Natural killer cell treated with Interleukin-12 subunit alpha and Interleukin-12 subunit beta and Interleukin-15 and Interleukin-18, amount 100 ng/mL, for 72 hours (primary cell): ENCODE measurements around the gene RRP36. TPM values are rescaled to one million over a fixed set of nuclear protein-coding genes. Genes with fewer than 3 reads are reported as not detected.
"Not testable (repeated sequence)": the region's sequence is repeated elsewhere in the genome, so short reads cannot be mapped to it uniquely, and the experiment has no call there.

Experiments
- ATAC-seq, 2 donors: fragments of 150-1000 bp; cut with Tn5 transposase in 1 of 2; sonication (Bioruptor Pico), chemical (Tn5 transposase) in 1 of 2; 2 replicates each; pipeline ENCODE4 v1.10.0; 2021
- DNase-seq: peaks from one replicate; pipeline ENCODE4 v3.0.0; 2022; ENCODE audit warnings: low spot score
- H3K27ac Mint-ChIP-seq, 2 donors: 1 replicate in 1 of 2; 2 replicates in 1 of 2; pipeline ENCODE4 v1.8.0; 2022; ENCODE audit warnings: mixed read lengths in 2 of 2, mild to moderate bottlenecking in 1 of 2, moderate library complexity in 1 of 2
- H3K27me3 Mint-ChIP-seq, 2 donors: 1 replicate in 1 of 2; 2 replicates in 1 of 2; pipeline ENCODE4 v1.8.0; 2022; ENCODE audit warnings: mixed read lengths in 2 of 2
- H3K36me3 Mint-ChIP-seq: one replicate; pipeline ENCODE4 v1.8.0; 2022; ENCODE audit warnings: mixed read lengths
- H3K4me1 Mint-ChIP-seq, 2 donors: 1 replicate in 1 of 2; 2 replicates in 1 of 2; pipeline ENCODE4 v1.8.0; 2022; ENCODE audit warnings: low read depth in 2 of 2, mixed read lengths in 2 of 2, mild to moderate bottlenecking in 1 of 2
- H3K4me3 Mint-ChIP-seq: one replicate; pipeline ENCODE4 v1.8.0; 2022; ENCODE audit warnings: mixed read lengths
- H3K9me3 Mint-ChIP-seq: 2 replicates; pipeline ENCODE4 v1.8.0; 2022; ENCODE audit warnings: mixed read lengths
- total RNA-seq, 2 donors: library from RNA; stranded (reverse); gene quantifications; one replicate each; pipeline ENCODE4 v1.2.3, GENCODE V29; 2022

The RRP36 gene
- total RNA-seq, 2 donors from 2014 or later, result 86.9 to 96.5 TPM

- DNase-seq, result no peak
- no peak for ATAC-seq
- H3K36me3 Mint-ChIP-seq, result peaks cover 3% of the 10 kb centered on the region
- H3K27ac Mint-ChIP-seq, result no peak overlapping the region
- H3K4me1 Mint-ChIP-seq, result peaks cover 16 to 28% of the 10 kb centered on the region in 2 donors
- no peaks in the 10 kb centered on the region for H3K9me3 Mint-ChIP-seq
- H3K4me3 Mint-ChIP-seq, result no peak overlapping the region
- no peaks in the 10 kb centered on the region for H3K27me3 Mint-ChIP-seq
These were observed 15.3 kb downstream of the RRP36 start for GRCh38 chr6:43036712-43037111.

DNA sequence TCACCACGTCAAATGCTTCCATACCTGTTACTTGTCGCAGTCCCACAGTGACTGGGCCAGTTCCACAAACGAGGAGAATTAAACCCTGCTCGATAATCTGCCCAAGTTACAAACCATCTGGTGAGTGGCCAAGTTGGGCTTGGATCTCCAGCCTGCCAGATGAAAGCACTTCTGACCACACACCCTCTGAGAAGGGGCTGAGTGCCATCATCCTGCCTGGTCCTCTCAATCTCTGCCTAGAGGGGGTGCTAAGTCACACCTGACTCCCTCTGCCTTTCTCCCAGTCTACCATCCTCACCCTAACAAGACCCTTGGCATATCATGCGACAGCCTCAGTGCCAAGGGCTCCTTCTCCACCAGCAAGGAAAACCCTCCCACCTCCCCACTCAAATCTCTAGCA is 15.8 kb downstream of the RRP36 start:
- no peak overlapping the region for H3K4me3 Mint-ChIP-seq
- H3K9me3 Mint-ChIP-seq, result no peaks in the 10 kb centered on the region
- ATAC-seq (no peak), DNase-seq (no peak)
- H3K27me3 Mint-ChIP-seq, result no peaks in the 10 kb centered on the region
- no peak overlapping the region for H3K27ac Mint-ChIP-seq
- H3K4me1 Mint-ChIP-seq, result peaks cover 14 to 24% of the 10 kb centered on the region in 2 donors
- no peaks in the 10 kb centered on the region for H3K36me3 Mint-ChIP-seq

- Mint-ChIP-seq H3K4me3 (no peak overlapping the region), H3K36me3 (no peaks in the 10 kb centered on the region), H3K27ac (no peak overlapping the region), H3K9me3 (no peaks in the 10 kb centered on the region), H3K27me3 (no peaks in the 10 kb centered on the region), H3K4me1 (peaks cover 14 to 24% of the 10 kb centered on the region in 2 donors)
- ATAC-seq (no peak), DNase-seq (no peak)
These were observed 16.3 kb downstream of the RRP36 start for GRCh38 chr6:43037706-43038105.

- Mint-ChIP-seq H3K4me1 (peaks cover 5 to 17% of the 10 kb centered on the region in 2 donors), H3K4me3 (no peak overlapping the region), H3K27ac (no peak overlapping the region), H3K9me3 (no peaks in the 10 kb centered on the region), H3K27me3 (no peaks in the 10 kb centered on the region), H3K36me3 (no peaks in the 10 kb centered on the region)
- ATAC-seq (no peak), DNase-seq (no peak)
These were observed 17.3 kb downstream of the RRP36 start for GRCh38 chr6:43038727-43039126.

DNA sequence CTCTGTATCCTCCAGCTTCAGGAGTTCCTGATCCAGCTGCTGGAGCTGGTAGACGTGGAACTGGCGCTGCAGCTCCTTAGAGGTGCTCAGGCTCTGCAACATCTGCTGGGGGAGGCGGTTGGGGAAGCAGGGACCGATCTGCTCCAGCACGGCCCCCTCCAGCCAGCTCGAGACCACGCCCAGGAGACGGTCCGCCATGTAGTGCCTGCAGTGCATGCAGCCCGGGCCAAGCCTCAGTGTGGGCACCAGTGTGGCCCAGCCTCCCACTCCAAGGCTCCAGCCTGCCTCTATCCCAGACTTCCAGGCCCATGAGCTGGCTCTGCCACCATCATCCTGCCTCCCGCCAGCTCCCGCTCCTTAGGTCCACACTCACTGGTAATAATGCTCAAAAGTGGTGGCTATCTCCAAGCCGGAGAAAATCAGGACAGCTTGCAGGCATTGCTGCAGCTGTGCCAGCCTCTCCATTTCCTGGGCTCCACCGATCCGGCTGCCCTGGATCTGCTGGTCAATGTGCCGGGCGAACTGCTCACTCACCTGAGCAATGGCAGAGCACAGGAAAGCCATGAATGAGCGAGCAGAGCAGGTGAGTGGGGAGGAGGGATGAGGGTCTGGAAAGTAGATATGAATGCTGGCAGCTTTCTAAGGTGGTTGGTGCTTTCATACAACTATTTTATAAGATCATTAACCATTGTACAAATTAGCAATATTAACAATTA is 19.3 kb downstream of the RRP36 start:
- Mint-ChIP-seq H3K9me3 (no peaks in the 10 kb centered on the region), H3K27me3 (no peaks in the 10 kb centered on the region), H3K27ac (no peak overlapping the region), H3K4me1 (peaks cover 0 to 10% of the 10 kb centered on the region in 2 donors), H3K36me3 (no peaks in the 10 kb centered on the region), H3K4me3 (no peak overlapping the region)
- DNase-seq (no peak), ATAC-seq (no peak)

- H3K9me3 Mint-ChIP-seq, H3K4me3 Mint-ChIP-seq, DNase-seq, ATAC-seq, H3K27me3 Mint-ChIP-seq, H3K4me1 Mint-ChIP-seq, H3K36me3 Mint-ChIP-seq, H3K27ac Mint-ChIP-seq: not testable (repeated sequence)
These were observed 20.1 kb downstream of the RRP36 start for GRCh38 chr6:43041475-43041874.

DNA sequence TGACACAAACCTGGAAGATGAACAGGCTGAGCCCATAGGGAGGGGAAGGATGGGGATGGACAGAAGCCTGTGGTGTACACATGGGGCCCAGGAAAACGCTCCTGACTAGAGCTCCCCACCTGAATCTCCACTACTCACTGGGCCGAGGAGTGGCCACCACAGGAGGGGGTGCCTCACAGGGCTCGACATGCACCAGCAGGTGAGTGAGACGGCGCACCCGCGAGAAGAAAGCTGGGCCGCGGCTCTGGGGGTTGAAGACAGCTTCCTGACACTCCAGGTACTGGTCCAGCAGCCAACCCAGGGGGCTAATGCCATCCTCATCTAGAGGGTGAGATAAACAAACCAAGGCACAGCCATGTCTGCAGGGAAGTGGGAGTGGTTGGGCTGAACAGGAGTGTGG is 21.9 kb downstream of the RRP36 start:
- H3K4me1 Mint-ChIP-seq, result peaks cover 0 to 8% of the 10 kb centered on the region in 2 donors
- no peak for ATAC-seq
- H3K27me3 Mint-ChIP-seq, result no peaks in the 10 kb centered on the region
- no peak for DNase-seq
- H3K9me3 Mint-ChIP-seq, result no peaks in the 10 kb centered on the region
- no peak overlapping the region for H3K4me3 Mint-ChIP-seq
- H3K27ac Mint-ChIP-seq, result no peak overlapping the region
- H3K36me3 Mint-ChIP-seq, result no peaks in the 10 kb centered on the region

GRCh38 chr6:43045371-43045930 is 24.0 kb downstream of the RRP36 start:
- H3K4me3 Mint-ChIP-seq, result no peak overlapping the region
- H3K4me1 Mint-ChIP-seq, result peaks cover 4 to 10% of the 10 kb centered on the region in 2 donors
- no peaks in the 10 kb centered on the region for H3K9me3 Mint-ChIP-seq
- H3K27me3 Mint-ChIP-seq, result no peaks in the 10 kb centered on the region
- H3K36me3 Mint-ChIP-seq, result no peaks in the 10 kb centered on the region
- no peak overlapping the region for H3K27ac Mint-ChIP-seq
- no peak for DNase-seq
- no peak for ATAC-seq

- Mint-ChIP-seq H3K9me3 (no peaks in the 10 kb centered on the region), H3K4me1 (peaks cover 26 to 28% of the 10 kb centered on the region in 2 donors), H3K27me3 (no peaks in the 10 kb centered on the region), H3K27ac (no peak overlapping the region), H3K4me3 (no peak overlapping the region), H3K36me3 (no peaks in the 10 kb centered on the region)
- ATAC-seq (no peak), DNase-seq (no peak)
These were observed 26.6 kb downstream of the RRP36 start for GRCh38 chr6:43047998-43048397.

- H3K27me3 Mint-ChIP-seq, result no peaks in the 10 kb centered on the region
- no peaks in the 10 kb centered on the region for H3K36me3 Mint-ChIP-seq
- H3K27ac Mint-ChIP-seq, result peak overlapping the region in 1 of 2 donors; percentile 69
- no peak for ATAC-seq
- no peak for DNase-seq
- H3K4me1 Mint-ChIP-seq, result peaks cover 38 to 45% of the 10 kb centered on the region in 2 donors
- H3K9me3 Mint-ChIP-seq, result no peaks in the 10 kb centered on the region
- no peak overlapping the region for H3K4me3 Mint-ChIP-seq
These were observed 29.6 kb downstream of the RRP36 start for GRCh38 chr6:43050981-43051380.

DNA sequence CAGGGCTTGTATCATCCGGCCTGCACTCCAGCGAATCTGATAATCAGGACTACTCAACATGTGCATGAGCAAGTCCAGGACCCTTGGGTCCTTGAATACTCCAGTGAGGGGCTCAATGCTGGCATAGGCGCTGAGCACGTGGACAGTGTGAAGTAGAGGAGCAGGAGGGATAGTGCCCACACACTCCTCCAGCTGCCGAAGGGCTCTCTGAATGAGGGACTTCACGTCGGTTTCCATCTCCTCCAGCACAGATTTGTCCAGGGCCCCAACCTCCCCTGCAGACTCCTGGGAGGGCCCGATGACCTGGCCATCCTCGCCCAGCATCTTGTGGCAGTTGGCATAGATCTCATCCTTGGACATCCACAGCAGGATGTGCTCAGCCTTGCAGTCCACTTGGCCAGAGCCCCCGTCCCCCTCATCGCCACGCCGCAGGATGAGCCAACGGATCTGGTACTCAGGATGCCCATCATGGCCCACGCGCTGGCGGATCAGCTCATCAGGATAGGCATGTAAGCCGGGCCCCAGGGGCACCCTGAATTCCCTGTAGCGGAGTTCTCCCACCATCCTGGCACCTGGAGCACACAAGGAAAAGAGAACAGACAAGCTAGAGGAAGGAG is 30.9 kb downstream of the RRP36 start:
- DNase-seq (no peak), ATAC-seq (no peak)
- peaks cover 38 to 46% of the 10 kb centered on the region in 2 donors for H3K4me1 Mint-ChIP-seq
- H3K27me3 Mint-ChIP-seq, result no peaks in the 10 kb centered on the region
- H3K4me3 Mint-ChIP-seq, result peak overlapping the region; percentile 96
- H3K9me3 Mint-ChIP-seq, result no peaks in the 10 kb centered on the region
- no peaks in the 10 kb centered on the region for H3K36me3 Mint-ChIP-seq
- peak overlapping the region; percentile 94 to 98 for H3K27ac Mint-ChIP-seq

DNA sequence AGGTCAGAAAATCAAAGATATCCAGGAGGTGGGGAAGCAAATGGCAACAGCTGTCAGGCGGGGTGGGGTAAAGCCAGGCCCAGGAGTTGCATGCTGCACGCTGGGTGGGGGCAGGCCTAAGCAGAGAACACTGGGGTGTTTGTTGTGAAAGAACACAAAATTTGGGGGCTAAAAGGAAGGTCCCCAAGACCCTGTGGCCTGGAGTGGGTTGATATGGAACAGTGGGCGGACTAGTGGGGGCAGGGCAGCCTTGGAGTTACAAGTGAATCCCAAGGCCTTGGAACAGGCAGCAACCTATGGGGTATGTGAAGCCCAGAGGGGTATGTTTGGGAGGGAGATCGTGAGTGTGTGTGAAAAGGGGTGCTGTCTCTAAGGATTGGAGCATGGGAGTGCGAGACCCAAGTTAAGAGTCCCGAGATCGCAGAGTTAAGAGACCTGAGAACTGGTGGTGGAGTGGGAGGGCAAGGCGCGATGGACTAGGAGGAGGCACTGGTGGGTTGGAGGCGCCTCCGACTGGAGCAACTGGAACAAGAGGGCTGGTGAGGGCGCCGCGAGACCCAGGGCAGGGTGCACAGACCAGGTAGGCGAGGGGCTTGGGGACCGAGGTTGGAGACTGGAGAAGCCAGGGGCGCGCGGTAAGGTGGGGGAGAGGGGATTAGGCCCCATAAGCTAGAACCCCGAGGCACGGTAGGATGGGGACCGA is 31.6 kb downstream of the RRP36 start:
- Mint-ChIP-seq H3K27ac (peak overlapping the region; percentile 94 to 98), H3K36me3 (no peaks in the 10 kb centered on the region), H3K9me3 (no peaks in the 10 kb centered on the region), H3K4me1 (peaks cover 42 to 48% of the 10 kb centered on the region in 2 donors), H3K27me3 (no peaks in the 10 kb centered on the region), H3K4me3 (peak overlapping the region; percentile 96)
- no peak for DNase-seq
- ATAC-seq, result peak in 1 of 2 donors; percentile 10

GRCh38 chr6:43053545-43054205 is 32.3 kb downstream of the RRP36 start, which contains the start of gene CUL7:
Gene CUL7, minus strand, starts transcription at chr6:43053851. Its CDS starts 1,063 bp downstream, at chr6:43052788.
- Mint-ChIP-seq H3K36me3 (no peaks in the 10 kb centered on the region), H3K4me3 (peak within 1 kb of the TSS; percentile 96), H3K27me3 (no peaks in the 10 kb centered on the region), H3K27ac (peak within 1 kb of the TSS; percentile 94 to 98), H3K9me3 (no peaks in the 10 kb centered on the region), H3K4me1 (peaks cover 49 to 55% of the 10 kb centered on the region in 2 donors)
- ATAC-seq (peak; percentile 99), DNase-seq (peak; percentile 93)
